Spinal cord (tissue), 10 donors: ENCODE data around the gene GASK1A. TPM values are rescaled to one million over a fixed set of nuclear protein-coding genes. Genes with fewer than 3 reads are reported as not detected.

Experiments used
- DNase-seq, 6 donors: peaks; one replicate each; pipeline versions ENCODE4 v3.0.0 to v3.0.0-alpha.2; 2013 to 2015; ENCODE audit warnings: low spot score in 6 of 6, low read depth in 4 of 6
- H3K27ac ChIP-seq: one replicate; pipeline ENCODE4 v1.5.1; 2013; ENCODE audit warnings: low read depth, low read length, control low read depth
- H3K27me3 ChIP-seq: one replicate; pipeline ENCODE4 v1.6.1; 2013; ENCODE audit warnings: low read length; ENCODE audit not compliant: control insufficient read depth, insufficient read depth
- H3K36me3 ChIP-seq: one replicate; pipeline ENCODE4 v1.6.1; 2013; ENCODE audit warnings: low read length; ENCODE audit not compliant: control insufficient read depth, insufficient read depth
- H3K4me1 ChIP-seq: one replicate; pipeline ENCODE4 v1.6.1; 2013; ENCODE audit warnings: low read length; ENCODE audit not compliant: control insufficient read depth, insufficient read depth
- H3K4me3 ChIP-seq: one replicate; pipeline ENCODE4 v1.5.1; 2013; ENCODE audit warnings: low read depth, low read length, control low read depth
- H3K9me3 ChIP-seq: one replicate; pipeline ENCODE4 v1.6.1; 2013; ENCODE audit warnings: low read length; ENCODE audit not compliant: control insufficient read depth, insufficient read depth
- WGBS: methylation state at CpG from one replicate; pipeline ENCODE4 v1.1.5; 2013; ENCODE audit warnings: missing lambda C conversion rate; ENCODE audit not compliant: insufficient coverage; 5-methylcytosine and 5-hydroxymethylcytosine counted together
- polyA plus RNA-seq, 2 donors: library from polyadenylated mRNA; unstranded; fragments of 120-200 nt; gene quantifications; one replicate each; pipeline ENCODE4 v1.2.1, GENCODE V29; 2013; ENCODE audit not compliant: insufficient read length in 2 of 2
- total RNA-seq, 2 donors: library from RNA; depleted of rRNA in 1 of 2; stranded (reverse); fragments of 120-200 nt in 1 of 2; fragments of >200 nt in 1 of 2; gene quantifications; one replicate each; pipeline versions ENCODE4 v1.2.3 to v1.2.4, GENCODE V29; 2013 to 2014
- donor health status: healthy.

Gene GASK1A
- total and polyA plus RNA-seq, 4 donors: 5.2 to 40.1 (median 16.3) TPM

- H3K27me3 ChIP-seq: no peaks in the 10 kb centered on the region
- peaks cover 13% of the 10 kb centered on the region for H3K36me3 ChIP-seq
- no peak overlapping the region for H3K4me3 ChIP-seq
- no peaks in the 10 kb centered on the region for H3K9me3 ChIP-seq
- DNase-seq: no peak
- H3K27ac ChIP-seq: no peak overlapping the region
- WGBS: 95% methylated on average over 20 of the region's 23 CpGs
- peaks cover 12% of the 10 kb centered on the region for H3K4me1 ChIP-seq
Measured at GRCh38 chr3:43032646-43033628, 53.8 kb downstream of the GASK1A start.

- no peak for DNase-seq
- Histone ChIP-seq H3K36me3 (peaks cover 13% of the 10 kb centered on the region), H3K27me3 (no peaks in the 10 kb centered on the region), H3K4me1 (peaks cover 12% of the 10 kb centered on the region), H3K9me3 (no peaks in the 10 kb centered on the region), H3K27ac (no peak overlapping the region), H3K4me3 (no peak overlapping the region)
- 67% methylated on average over 4 of the region's 4 CpGs for WGBS
Measured at GRCh38 chr3:43034200-43034599, 55.1 kb downstream of the GASK1A start.

GRCh38 chr3:43034911-43035310, 55.8 kb downstream of the GASK1A start:
- DNase-seq: no peak
- WGBS: 93% methylated on average over 4 of the region's 4 CpGs
- Histone ChIP-seq H3K4me1 (peaks cover 12% of the 10 kb centered on the region), H3K4me3 (no peak overlapping the region), H3K27ac (no peak overlapping the region), H3K9me3 (no peaks in the 10 kb centered on the region), H3K27me3 (no peaks in the 10 kb centered on the region), H3K36me3 (peaks cover 13% of the 10 kb centered on the region)

- peak in 3 of 6 donors; percentile 15 to 57 (median 30) for DNase-seq
- Histone ChIP-seq H3K27ac (no peak overlapping the region), H3K4me1 (peaks cover 12% of the 10 kb centered on the region), H3K9me3 (no peaks in the 10 kb centered on the region), H3K27me3 (no peaks in the 10 kb centered on the region), H3K4me3 (no peak overlapping the region), H3K36me3 (peaks cover 13% of the 10 kb centered on the region)
- 43% methylated on average over 5 of the region's 5 CpGs for WGBS
Measured at GRCh38 chr3:43035801-43036365, 56.8 kb downstream of the GASK1A start.

GRCh38 chr3:43036621-43037423, 57.7 kb downstream of the GASK1A start:
- H3K36me3 ChIP-seq: peaks cover 13% of the 10 kb centered on the region
- H3K27ac ChIP-seq: no peak overlapping the region
- H3K4me1 ChIP-seq: peaks cover 12% of the 10 kb centered on the region
- DNase-seq: no peak
- 76% methylated on average over 9 of the region's 9 CpGs for WGBS
- H3K27me3 ChIP-seq: no peaks in the 10 kb centered on the region
- H3K4me3 ChIP-seq: no peak overlapping the region
- no peaks in the 10 kb centered on the region for H3K9me3 ChIP-seq

GRCh38 chr3:43038010-43038409, 58.9 kb downstream of the GASK1A start:
- H3K27me3 ChIP-seq: no peaks in the 10 kb centered on the region
- no peak for DNase-seq
- H3K27ac ChIP-seq: no peak overlapping the region
- H3K36me3 ChIP-seq: peaks cover 5% of the 10 kb centered on the region
- no CpG with 5 or more reads among the region's 7 CpGs for WGBS
- no peaks in the 10 kb centered on the region for H3K9me3 ChIP-seq
- peaks cover 12% of the 10 kb centered on the region for H3K4me1 ChIP-seq
- H3K4me3 ChIP-seq: no peak overlapping the region

- 93% methylated on average over 2 of the region's 2 CpGs for WGBS
- Histone ChIP-seq H3K27ac (no peak overlapping the region), H3K4me1 (no peaks in the 10 kb centered on the region), H3K9me3 (peaks cover 7% of the 10 kb centered on the region), H3K27me3 (no peaks in the 10 kb centered on the region), H3K4me3 (no peak overlapping the region), H3K36me3 (no peaks in the 10 kb centered on the region)
- no peak for DNase-seq
Measured at GRCh38 chr3:43041517-43041916, 62.4 kb downstream of the GASK1A start.

GRCh38 chr3:43043071-43043766, 64.1 kb downstream of the GASK1A start:
- no peaks in the 10 kb centered on the region for H3K36me3 ChIP-seq
- no peaks in the 10 kb centered on the region for H3K27me3 ChIP-seq
- 75% methylated on average over 2 of the region's 3 CpGs for WGBS
- H3K27ac ChIP-seq: no peak overlapping the region
- peaks cover 10% of the 10 kb centered on the region for H3K9me3 ChIP-seq
- no peaks in the 10 kb centered on the region for H3K4me1 ChIP-seq
- no peak overlapping the region for H3K4me3 ChIP-seq
- no peak for DNase-seq

GRCh38 chr3:43043793-43044192, 64.7 kb downstream of the GASK1A start:
- Histone ChIP-seq H3K27me3 (no peaks in the 10 kb centered on the region), H3K4me3 (no peak overlapping the region), H3K4me1 (no peaks in the 10 kb centered on the region), H3K27ac (no peak overlapping the region), H3K9me3 (peaks cover 13% of the 10 kb centered on the region), H3K36me3 (no peaks in the 10 kb centered on the region)
- 100% methylated on average over 2 of the region's 2 CpGs for WGBS
- peak in 1 of 6 donors; percentile 79 for DNase-seq
